GM12878 (cell line): ENCODE measurements around the gene SPDYE3. TPM values are rescaled to one million over a fixed set of nuclear protein-coding genes. Genes with fewer than 3 reads are reported as not detected.

Source experiments
- ATAC-seq: fragments of 200-7000 bp; cut with Tn5 transposase; 3 replicates; pipeline ENCODE4 v1.9.1; 2020; ENCODE audit warnings: mild to moderate bottlenecking, moderate library complexity
- BruUV-seq: library from RNA; stranded (reverse); fragments of 400-500 nt; replicated peaks from 2 replicates; lab custom pipeline; 2021; lab: Mats Ljungman, UMichigan
- CTCF ChIA-PET: fragments of 300-600 bp; sonication (Branson Sonifier 250); formaldehyde crosslinking; extraction: SDS; loops from one replicate; lab custom pipeline; 2021; ENCODE audit warnings: inconsistent platforms; lab: Yijun Ruan, JAX
- POLR2A ChIA-PET: fragments of 350-600 bp; formaldehyde crosslinking; extraction: SDS; loops from one replicate; lab custom pipeline; 2021; ENCODE audit warnings: inconsistent platforms; lab: Charles Lee
- RAD21 ChIA-PET: fragments of 300-600 bp; sonication (Branson Sonifier 250); formaldehyde crosslinking; loops from one replicate; lab custom pipeline; 2023; ENCODE audit warnings: antibody characterized with exemption; ENCODE audit not compliant: unreplicated experiment; lab: Charles Lee
- SMC1A ChIA-PET: fragments of 300-600 bp; sonication (Branson Sonifier 250); formaldehyde crosslinking; loops from one replicate; lab custom pipeline; 2023; ENCODE audit not compliant: unreplicated experiment, uncharacterized antibody; lab: Charles Lee
- DNase-seq: peaks from one replicate; pipeline ENCODE4 v3.0.0-alpha.2; 2011; ENCODE audit warnings: low read depth, low spot score
- FAIRE-seq: peaks from 3 replicates; lab custom pipeline; 2011; peaks lifted over from hg19 to GRCh38; lab: Jason Lieb, UNC
- H2AFZ ChIP-seq: 2 replicates; pipeline ENCODE4 v1.6.0; 2011; ENCODE audit warnings: low read depth, low read length, control low read depth; ENCODE audit not compliant: control insufficient read depth
- H3K27ac ChIP-seq: 2 replicates; pipeline ENCODE4 v1.5.1; 2011; ENCODE audit warnings: control low read depth; ENCODE audit not compliant: control insufficient read depth, insufficient read depth
- H3K27me3 ChIP-seq, 2 experiments: replicated peaks in 1 of 2; 2 replicates each; pipeline versions ENCODE4 v1.6.0 to v1.6.1; 2011; ENCODE audit warnings: low read length in 1 of 2; ENCODE audit not compliant: control insufficient read depth in 2 of 2, insufficient read depth in 2 of 2
- H3K36me3 ChIP-seq, 2 experiments: 2 replicates each; pipeline ENCODE4 v1.5.1; 2011; ENCODE audit warnings: low read length in 1 of 2; ENCODE audit not compliant: control insufficient read depth in 2 of 2, insufficient read depth in 2 of 2
- H3K4me1 ChIP-seq: 2 replicates; pipeline ENCODE4 v1.6.1; 2011; ENCODE audit warnings: mild to moderate bottlenecking, low read length, moderate library complexity, mixed read lengths; ENCODE audit not compliant: control insufficient read depth, insufficient read depth
- H3K4me2 ChIP-seq: 2 replicates; pipeline ENCODE4 v1.6.0; 2011; ENCODE audit warnings: control low read depth; ENCODE audit not compliant: control insufficient read depth, insufficient read depth
- H3K4me3 ChIP-seq: fragments of 200-600 bp; sonication (generic); 2 replicates; pipeline ENCODE4 v1.5.1; 2016
- H3K79me2 ChIP-seq: 2 replicates; pipeline ENCODE4 v1.6.0; 2011; ENCODE audit warnings: low read length; ENCODE audit not compliant: control insufficient read depth, insufficient read depth
- H3K9ac ChIP-seq: 2 replicates; pipeline ENCODE4 v1.8.0; 2011; ENCODE audit warnings: low read length, control low read depth, mixed read lengths; ENCODE audit not compliant: control insufficient read depth, insufficient read depth
- H3K9me3 ChIP-seq: replicated peaks from 3 replicates; pipeline ENCODE4 v1.5.1; 2011; ENCODE audit warnings: mild to moderate bottlenecking, low read length; ENCODE audit not compliant: control insufficient read depth, insufficient read depth
- H4K20me1 ChIP-seq: 2 replicates; pipeline ENCODE4 v1.6.0; 2011; ENCODE audit not compliant: control insufficient read depth, insufficient read depth
- E2F8 ChIP-seq: fragments of 450-650 bp; IDR thresholded peaks from 2 replicates; pipeline ENCODE4 v1.6.1; 2018; ENCODE audit warnings: mild to moderate bottlenecking, low read depth, moderate library complexity; ENCODE audit not compliant: partially characterized antibody
- ELK1 ChIP-seq: IDR thresholded peaks from 2 replicates; pipeline ENCODE4 v1.6.1; 2012; ENCODE audit warnings: low read depth, low read length, improper control_type of control experiment
- IKZF1 ChIP-seq: fragments of 450-650 bp; conservative IDR thresholded peaks from 2 replicates; pipeline ENCODE4 v1.6.1; 2017; ENCODE audit warnings: antibody characterized with exemption, mild to moderate bottlenecking
- MLLT1 ChIP-seq: fragments of 450-650 bp; IDR thresholded peaks from 2 replicates; pipeline ENCODE4 v1.6.1; 2016; ENCODE audit warnings: mild to moderate bottlenecking
- MTA2 ChIP-seq: fragments of 450-650 bp; IDR thresholded peaks from 2 replicates; pipeline ENCODE4 v1.6.1; 2016; ENCODE audit warnings: low read depth, mild to moderate bottlenecking, moderate library complexity
- POLR2A ChIP-seq: IDR thresholded peaks from 2 replicates; pipeline ENCODE4 v1.6.1; 2011; ENCODE audit warnings: low read depth, mild to moderate bottlenecking, low read length
- RCOR1 ChIP-seq: conservative IDR thresholded peaks from 2 replicates; pipeline ENCODE4 v1.6.1; 2012; ENCODE audit warnings: low read depth, low read length, improper control_type of control experiment
- STAT3 ChIP-seq: IDR thresholded peaks from 2 replicates; pipeline ENCODE4 v1.6.1; 2011; ENCODE audit warnings: low read depth, low read length, improper control_type of control experiment
- WGBS: methylation state at CpG from one replicate; pipeline ENCODE4 v1.1.6; 2016; ENCODE audit warnings: low lambda C conversion rate; ENCODE audit not compliant: insufficient replicate concordance, insufficient coverage; ENCODE audit errors: missing lambda C conversion rate; 5-methylcytosine and 5-hydroxymethylcytosine counted together
- in situ Hi-C: fragments of 300-500 bp; cut with MboI; formaldehyde crosslinking; loops from 9 replicates; pipeline ENCODE4 v1.14.3; 2018; ENCODE audit warnings: mixed read lengths
- intact Hi-C: fragments of 100-400 bp; cut with micrococcal nuclease; formaldehyde crosslinking; loops from one replicate; pipeline ENCODE4 v1.14.2; 2022; ENCODE audit not compliant: unreplicated experiment
- polyA plus RNA-seq, 11 experiments: library from polyadenylated mRNA; depleted of rRNA in 4 of 11; unstranded in 6 of 11; stranded (reverse) in 5 of 11; fragments of >200 nt; fragmentation: Nextera tagmentation in 4 of 11; fragmentation: Illumina TruSeq in 1 of 11; extraction: Ambion mirVana in 4 of 11; extraction: Trizol in 1 of 11; gene quantifications; 1 replicate in 1 of 11; 2 replicates in 10 of 11; pipeline versions ENCODE4 v1.2.1 to v1.2.3, GENCODE V29; 2011 to 2016; ENCODE audit warnings: inconsistent platforms in 2 of 11, missing spikeins in 2 of 11, low read depth in 1 of 11
- total RNA-seq, 4 experiments: library from RNA; depleted of rRNA in 3 of 4; stranded (reverse); fragments of >200 nt in 3 of 4; fragmentation: Illumina TruSeq in 1 of 4; extraction: Trizol in 1 of 4; gene quantifications; 2 replicates each; pipeline versions ENCODE4 v1.2.1 to v1.2.3, GENCODE V29; 2013 to 2021

SPDYE3 gene
- total and polyA plus RNA-seq, 10 of the 15 experiments (the other 5 are each of a cell fraction or from before 2014, with no cell fraction given): 0.03 to 9.4 (median 1.4) TPM; not detected in 4

GRCh38 chr7:100353685-100354330 is 46.3 kb downstream of the SPDYE3 start (continued):
- no peak for TF ChIP-seq ELK1
- TF ChIP-seq MLLT1: no peak
- no peak for TF ChIP-seq RCOR1
- TF ChIP-seq MTA2: no peak
- no peak for TF ChIP-seq STAT3
- peak; percentile 61 for TF ChIP-seq IKZF1

DNA sequence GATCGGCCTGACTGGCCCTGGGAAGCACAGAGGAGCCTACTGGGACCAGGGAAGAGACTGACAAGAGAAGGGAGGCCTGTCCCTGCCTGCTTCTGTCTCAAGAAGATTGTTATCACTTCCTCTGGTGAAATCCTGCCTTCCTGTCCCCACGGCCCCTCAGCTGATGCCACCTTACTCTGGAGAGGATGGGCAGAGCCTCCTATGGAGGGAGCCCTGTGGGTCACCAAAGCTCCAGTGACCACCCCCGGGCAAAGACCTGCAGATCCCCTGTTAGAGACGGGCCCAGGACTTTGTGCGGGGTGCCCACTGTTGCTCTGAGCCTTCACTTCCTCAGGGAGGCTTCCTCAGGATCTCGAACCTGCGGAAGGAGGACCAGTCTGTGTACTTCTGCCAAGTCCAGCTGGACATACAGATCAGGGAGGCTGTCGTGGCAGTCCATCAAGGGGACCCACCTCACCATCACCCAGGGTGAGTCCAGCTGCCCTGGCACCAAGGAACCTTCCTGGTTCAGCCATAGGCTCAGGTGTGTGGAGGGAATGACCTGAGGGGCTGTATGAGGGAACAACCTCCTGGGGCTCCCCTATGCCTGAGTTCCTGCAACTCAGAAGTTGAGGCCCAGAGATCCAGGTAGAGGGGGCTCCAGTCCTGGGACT is 49.0 kb downstream of the SPDYE3 start:
- Histone ChIP-seq H3K36me3 (peaks cover 28 to 57% of the 10 kb centered on the region in 2 experiments), H3K4me2 (no peak overlapping the region), H3K4me3 (no peak overlapping the region), H2AFZ (no peak overlapping the region), H3K27ac (no peak overlapping the region), H3K9me3 (no peaks in the 10 kb centered on the region), H3K4me1 (peaks cover 17% of the 10 kb centered on the region), H3K79me2 (no peaks in the 10 kb centered on the region), H3K27me3 (no peaks in the 10 kb centered on the region), H3K9ac (no peak overlapping the region), H4K20me1 (no peaks in the 10 kb centered on the region)
- DNase-seq: no peak
- no TSS peak for BruUV-seq
- intact Hi-C loops: no loop called here
- WGBS: 83% methylated on average over 8 of the region's 8 CpGs
- ChIA-PET POLR2A (interaction anchor here (1.2 kb wide), 1 partner anchor 38 kb away, joined by 3 read pairs; no protein-coding TSS in a partner anchor), SMC1A (interaction anchor here (1.3 kb wide), 1 partner anchor 13 kb away, joined by 3 read pairs; no protein-coding TSS in a partner anchor), CTCF (interaction anchor here (1.0 kb wide), 1 partner anchor 50 kb away, joined by 3 read pairs; no protein-coding TSS in a partner anchor), RAD21 (interaction anchor here (0.8 kb wide), 1 partner anchor 51 kb away, joined by 3 read pairs; no protein-coding TSS in a partner anchor)
- in situ Hi-C loops: no loop called here
- no peak for ATAC-seq
- 0 out of 2 replicates have a peak, but pooled peaks have one; percentile 54 for TF ChIP-seq POLR2A
- no peak for TF ChIP-seq E2F8
- FAIRE-seq: no peak
